ENCODE measurements around the gene CLEC3B.
"Not testable (repeated sequence)": the region's sequence is repeated elsewhere in the genome, so short reads cannot be mapped to it uniquely, and the experiment has no call there.

Gene CLEC3B, protein sequence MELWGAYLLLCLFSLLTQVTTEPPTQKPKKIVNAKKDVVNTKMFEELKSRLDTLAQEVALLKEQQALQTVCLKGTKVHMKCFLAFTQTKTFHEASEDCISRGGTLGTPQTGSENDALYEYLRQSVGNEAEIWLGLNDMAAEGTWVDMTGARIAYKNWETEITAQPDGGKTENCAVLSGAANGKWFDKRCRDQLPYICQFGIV

DNA sequence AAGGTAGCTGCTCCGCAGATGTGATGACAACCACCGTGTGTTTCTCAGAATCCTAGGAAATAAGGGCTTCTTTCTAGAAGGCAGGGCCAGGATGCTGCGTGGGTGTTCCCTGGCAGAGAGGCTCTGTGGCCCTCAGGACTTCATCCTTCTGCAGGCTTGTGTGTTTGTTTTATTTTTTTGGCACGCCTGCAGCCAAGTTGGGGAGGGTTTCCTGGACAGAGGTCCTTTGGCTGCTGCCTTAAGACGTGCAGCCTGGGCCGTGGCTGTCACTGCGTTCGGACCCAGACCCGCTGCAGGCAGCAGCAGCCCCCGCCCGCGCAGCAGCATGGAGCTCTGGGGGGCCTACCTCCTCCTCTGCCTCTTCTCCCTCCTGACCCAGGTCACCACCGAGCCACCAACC is at the start of gene CLEC3B:
Gene CLEC3B (plus strand): TSS at position 266 of the 400 bp plus-strand sequence. CDS start 60 bp downstream, at position 326.
- DNase-seq (ENCODE audit: low read depth in 2 of 2), result no peak

DNA sequence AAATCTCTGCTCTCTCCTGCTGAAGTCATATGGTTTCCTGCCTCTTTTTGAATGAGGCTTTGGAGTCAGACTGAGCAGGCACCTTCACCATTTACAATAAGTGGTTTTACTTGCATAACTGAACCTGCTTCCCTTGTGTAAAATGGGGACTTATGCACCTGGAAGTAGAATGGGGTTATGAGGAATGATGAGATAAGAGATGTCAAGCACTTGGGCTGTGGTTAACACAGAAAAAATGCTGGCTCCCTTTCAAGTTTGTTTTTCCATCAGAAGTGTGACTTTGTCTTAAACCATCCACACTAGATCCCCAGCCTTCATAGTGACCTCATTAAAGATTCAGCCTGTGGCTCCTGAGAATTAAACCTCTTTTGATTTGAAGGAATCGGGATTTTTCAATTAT is 44.9 kb upstream of the CLEC3B start:
- no peak for DNase-seq (ENCODE audit: low read depth in 2 of 2)

GRCh38 chr3:44981751-44982150 is 44.4 kb upstream of the CLEC3B start:
- DNase-seq (ENCODE audit: low read depth in 2 of 2), result no peak

DNA sequence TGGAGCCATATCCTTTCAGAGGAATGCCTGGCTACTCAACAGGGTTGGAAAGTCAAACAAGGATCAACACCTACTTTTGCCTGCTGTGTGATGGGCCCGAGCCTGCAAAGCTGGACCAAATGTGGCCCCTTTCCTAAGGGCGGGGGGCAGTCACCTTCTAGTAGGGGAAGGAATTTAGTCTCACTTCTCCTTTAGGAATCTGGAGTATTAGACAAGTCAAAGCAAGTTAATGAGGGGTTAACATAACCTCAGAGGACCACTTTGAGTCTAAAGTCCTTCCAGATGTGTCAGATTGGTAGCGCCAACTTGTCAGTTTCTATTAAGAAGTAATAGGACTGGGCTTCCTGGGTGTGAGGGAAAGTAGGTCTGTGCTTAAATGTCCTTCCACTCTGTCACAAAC is 43.3 kb upstream of the CLEC3B start:
- no peak for DNase-seq (ENCODE audit: low read depth in 2 of 2)

DNA sequence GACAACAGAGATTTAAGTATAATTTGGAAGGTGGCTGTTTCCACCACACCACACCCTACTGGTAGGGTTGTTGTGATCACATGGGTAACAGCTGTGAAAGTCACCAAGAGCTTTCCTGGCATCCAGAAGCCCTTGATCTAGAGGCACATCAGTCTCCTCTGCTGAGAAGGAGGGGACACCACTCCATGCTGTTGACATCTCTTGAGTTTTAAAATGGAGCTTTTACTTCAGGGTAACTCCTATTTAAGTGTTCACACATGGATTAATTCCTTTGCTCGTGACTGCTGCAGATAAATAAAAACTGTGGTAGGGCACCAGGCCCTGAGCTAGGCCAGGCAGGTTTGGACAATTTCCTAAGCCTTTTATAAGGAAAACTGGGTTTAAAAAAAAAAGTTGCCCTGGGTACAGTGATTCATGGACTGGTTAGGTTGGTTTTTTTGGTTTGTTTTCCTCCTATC is 42.6 kb upstream of the CLEC3B start:
- DNase-seq (ENCODE audit: low read depth in 2 of 2), result no peak

DNA sequence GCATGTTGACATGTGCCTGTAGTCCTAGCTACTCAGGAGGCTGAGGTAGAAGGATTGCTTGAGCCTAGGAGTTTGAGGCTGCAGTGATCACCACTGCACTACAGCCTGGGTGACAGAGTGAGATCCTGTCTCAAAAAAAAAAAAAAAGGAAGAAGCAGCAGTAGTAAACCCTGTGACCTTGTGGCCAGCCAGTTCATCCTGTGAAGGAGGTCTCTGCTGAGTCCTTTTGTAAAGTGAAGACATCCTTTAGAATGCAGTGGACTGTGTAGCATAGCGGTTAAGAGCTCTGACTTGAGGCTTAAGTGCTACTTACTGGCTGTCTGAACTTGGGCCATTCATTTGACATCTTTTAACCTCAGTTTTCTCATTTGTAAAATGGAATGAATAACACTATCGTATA is 41.8 kb upstream of the CLEC3B start:
- no peak for DNase-seq (ENCODE audit: low read depth in 2 of 2)

DNA sequence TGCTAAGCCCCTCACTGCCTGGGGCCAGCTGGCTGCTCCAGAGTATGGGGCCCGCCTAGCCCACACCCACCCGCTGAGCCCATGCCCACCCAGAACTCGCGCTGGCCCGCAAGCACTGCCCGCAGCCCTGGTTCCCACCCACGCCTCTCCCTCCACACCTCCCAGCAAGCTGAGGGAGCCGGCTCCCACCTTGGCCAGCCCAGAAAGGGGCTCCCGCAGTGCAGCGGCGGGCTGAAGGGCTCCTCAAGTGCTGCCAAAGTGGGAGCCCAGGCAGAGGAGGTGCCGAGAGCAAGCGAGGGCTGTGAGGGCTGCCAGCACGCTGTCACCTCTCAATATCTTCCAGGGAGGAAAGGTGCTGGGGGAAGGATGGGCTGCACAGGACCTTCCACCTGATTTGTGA is 39.8 kb upstream of the CLEC3B start:
- DNase-seq (ENCODE audit: low read depth in 2 of 2), result not testable (repeated sequence)

DNA sequence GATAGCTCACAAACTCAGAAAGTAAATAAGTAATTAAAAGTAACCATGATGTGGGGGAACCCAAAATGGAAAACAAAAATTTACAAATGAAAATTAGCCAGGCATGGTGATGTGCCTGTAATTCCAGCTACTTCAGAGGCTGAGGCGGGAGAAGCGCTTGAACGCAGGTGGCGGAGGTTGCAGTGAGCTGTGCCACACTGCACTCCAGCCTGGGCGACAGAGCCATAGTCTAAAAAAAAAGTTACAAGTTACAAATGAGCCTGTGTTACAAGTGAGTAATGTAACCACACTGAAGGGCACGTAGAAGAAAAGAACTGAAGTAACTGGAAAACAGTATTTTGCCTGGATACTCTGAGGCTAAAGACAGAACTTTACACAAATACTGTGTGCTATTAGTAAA is 38.8 kb upstream of the CLEC3B start:
- no peak for DNase-seq (ENCODE audit: low read depth in 2 of 2)

GRCh38 chr3:44988073-44988472 is 38.0 kb upstream of the CLEC3B start:
- DNase-seq (ENCODE audit: low read depth in 2 of 2), result no peak

DNA sequence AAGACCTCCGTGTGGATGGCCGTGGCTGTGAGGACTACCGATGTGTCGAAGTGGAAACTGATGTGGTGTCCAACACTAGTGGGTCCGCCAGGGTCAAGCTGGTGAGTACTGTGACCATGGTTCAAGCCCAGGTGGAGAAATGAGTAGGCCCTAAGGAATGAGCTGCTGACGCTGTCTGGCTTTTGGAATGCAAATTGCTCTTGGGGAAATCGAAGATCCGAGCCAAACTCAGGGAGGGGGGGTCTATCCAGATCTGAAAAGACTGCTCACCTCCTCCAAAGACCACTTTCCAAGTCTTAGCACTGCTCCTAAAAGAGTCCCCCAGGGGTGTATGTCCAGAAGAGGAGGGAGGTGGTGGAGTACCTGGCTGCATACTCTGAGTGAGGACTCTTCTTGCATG is 37.0 kb upstream of the CLEC3B start:
- DNase-seq (ENCODE audit: low read depth in 2 of 2), result no peak

DNA sequence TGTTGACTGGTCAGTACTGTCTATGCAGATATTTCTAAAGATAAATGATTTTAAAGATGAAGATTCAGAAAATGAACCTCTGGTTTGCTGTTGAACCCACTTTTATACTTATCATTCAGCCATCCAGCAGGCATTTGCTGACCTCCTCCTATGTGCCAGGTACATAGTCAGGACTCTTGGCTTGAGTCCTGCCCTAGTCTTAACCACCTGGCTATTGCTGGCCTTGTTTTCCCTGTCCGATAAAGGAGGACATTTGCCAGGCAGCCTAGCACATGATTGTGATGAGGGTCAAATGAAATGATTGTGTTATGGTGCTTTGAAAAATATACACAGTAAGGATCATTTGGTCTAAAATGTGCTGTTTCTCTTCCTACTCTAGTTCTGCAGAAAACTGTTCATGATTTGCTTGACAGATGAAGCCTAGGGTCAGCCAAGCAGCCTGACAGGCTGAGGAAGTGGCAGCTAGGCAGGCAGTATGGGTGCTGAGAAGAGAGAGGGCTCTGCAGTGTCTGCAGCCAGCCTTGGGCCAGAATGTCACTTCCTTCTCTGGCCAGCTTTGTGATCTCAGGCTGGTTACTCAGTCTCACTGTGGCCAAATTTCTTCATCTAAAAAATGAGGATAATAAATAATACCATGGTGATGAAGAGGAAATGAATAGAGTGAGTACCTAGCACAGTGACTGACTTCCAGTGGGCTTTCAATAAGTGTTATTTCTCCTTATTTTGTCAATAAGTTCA is 36.3 kb upstream of the CLEC3B start:
- no peak for DNase-seq (ENCODE audit: low read depth in 2 of 2)

GRCh38 chr3:44991326-44991725 is 34.8 kb upstream of the CLEC3B start:
- no peak for DNase-seq (ENCODE audit: low read depth in 2 of 2)

- no peak for DNase-seq (ENCODE audit: low read depth in 2 of 2)
Observed at GRCh38 chr3:44992555-44993470, 33.3 kb upstream of the CLEC3B start.

DNA sequence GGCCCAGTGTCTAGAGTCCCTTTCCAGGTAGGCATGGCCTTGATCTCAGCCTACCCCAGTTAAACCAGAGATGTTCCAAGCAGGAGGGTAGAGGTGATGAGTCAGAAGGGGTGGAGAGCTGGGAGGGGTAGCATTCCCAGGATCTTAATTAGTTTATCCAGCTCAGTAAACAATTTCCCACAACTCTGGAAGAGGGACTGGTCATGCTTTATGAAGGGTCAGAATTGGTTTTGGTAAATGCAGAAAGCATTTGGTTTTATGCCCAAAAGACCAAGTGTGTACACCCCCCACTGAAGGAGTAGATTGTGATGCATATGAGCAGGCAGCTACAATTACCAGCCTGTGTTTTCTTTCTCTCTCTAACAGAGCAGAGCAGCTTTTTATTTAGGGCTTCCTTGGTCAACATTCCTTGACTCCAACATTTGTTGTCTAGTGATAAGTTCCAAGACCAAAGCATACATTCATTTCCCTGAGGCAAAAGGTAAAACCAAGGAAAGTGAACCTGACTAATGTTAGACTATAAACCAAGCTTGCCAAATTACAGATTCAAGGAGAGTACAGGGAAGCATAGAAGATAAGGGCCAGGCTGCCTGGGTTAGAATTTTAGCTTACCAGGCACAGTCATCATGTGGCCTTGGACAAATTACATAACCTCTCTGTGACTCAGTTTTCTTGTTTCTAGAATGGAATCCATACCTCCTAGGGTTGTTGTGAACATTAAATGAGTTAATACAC is 32.5 kb upstream of the CLEC3B start:
- DNase-seq (ENCODE audit: low read depth in 2 of 2), result no peak

DNA sequence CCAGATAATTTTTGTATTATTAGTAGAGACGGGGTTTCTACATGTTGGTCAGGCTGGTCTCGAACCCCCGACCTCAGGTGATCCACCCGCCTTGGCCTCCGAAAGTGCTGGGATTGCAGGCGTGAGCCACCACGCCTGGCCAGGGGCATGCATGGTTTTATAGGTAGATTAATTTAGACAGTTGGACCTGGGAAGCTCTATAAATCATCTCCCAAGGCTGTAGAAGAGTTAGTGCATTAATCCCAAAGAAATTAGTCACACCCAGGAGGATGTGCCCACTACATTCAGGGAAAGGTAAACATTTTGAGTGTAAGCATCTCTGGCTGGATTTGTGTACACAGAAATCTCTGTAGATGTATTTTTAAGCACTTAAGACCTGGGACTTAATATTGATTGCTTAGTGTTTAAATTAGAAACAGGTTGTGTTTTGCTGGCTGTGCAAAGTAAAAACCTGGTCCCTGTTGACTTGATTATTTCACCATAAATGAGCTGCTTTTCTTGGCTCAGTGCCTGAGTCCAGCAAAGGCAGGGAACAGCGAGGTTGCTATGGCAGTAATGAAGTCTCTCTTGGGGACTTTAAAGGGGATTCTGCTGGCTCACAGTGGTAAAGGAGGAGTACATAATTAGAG is 30.8 kb upstream of the CLEC3B start:
- no peak for DNase-seq (ENCODE audit: low read depth in 2 of 2)

GRCh38 chr3:44996556-44996969 is 29.5 kb upstream of the CLEC3B start:
- no peak for DNase-seq (ENCODE audit: low read depth in 2 of 2)

- no peak for DNase-seq (ENCODE audit: low read depth in 2 of 2)
Observed at GRCh38 chr3:44999782-45000181, 26.3 kb upstream of the CLEC3B start.

DNA sequence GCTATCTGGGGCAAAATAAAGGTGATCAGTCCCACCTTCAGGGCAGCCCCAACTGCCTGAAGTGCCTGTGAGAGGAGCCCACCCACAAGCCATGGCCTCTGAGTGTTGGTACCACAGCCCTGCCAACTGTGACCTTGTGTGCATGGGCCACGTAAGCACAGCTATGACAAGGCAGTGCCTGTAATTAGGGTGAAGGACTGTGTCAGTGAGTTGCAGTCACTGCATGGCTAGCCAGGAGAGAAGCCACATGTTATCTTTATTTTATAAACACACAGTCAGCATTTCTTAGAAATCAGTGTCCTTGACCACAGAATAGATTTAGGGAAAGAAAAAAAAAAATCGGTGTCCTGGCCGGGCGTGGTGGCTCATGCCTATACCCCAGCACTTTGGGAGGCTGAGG is 25.3 kb upstream of the CLEC3B start:
- DNase-seq (ENCODE audit: low read depth in 2 of 2), result no peak

GRCh38 chr3:45001738-45002137 is 24.4 kb upstream of the CLEC3B start:
- no peak for DNase-seq (ENCODE audit: low read depth in 2 of 2)

GRCh38 chr3:45002139-45002660 is 23.9 kb upstream of the CLEC3B start:
- DNase-seq (ENCODE audit: low read depth in 2 of 2), result no peak

DNA sequence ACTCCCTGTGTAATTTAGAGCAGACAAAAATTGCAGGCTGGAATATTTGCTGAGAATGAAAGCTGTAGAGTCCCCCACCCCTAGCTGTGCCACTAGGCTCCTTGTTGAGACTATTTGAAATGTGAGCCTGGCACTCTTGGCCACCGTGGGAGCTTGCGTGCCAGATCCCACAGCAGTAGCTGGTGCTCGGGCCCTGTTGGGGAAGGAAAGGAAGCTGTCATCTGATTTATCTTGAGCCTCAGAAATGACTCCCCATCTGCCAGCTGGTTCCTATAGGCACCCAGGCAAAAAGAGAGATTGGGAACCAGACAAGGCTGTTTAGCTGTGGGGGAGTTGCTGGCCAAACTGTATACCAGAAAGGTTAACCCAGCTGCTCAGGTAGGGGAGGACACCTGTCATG is 23.4 kb upstream of the CLEC3B start:
- DNase-seq (ENCODE audit: low read depth in 2 of 2), result no peak
